Breast epithelium (tissue), 4 donors: Measurements from ENCODE around the gene PDCD1. TPM values are rescaled to one million over a fixed set of nuclear protein-coding genes. Genes with fewer than 3 reads are reported as not detected.
A peak's percentile ranks its signal among the peaks of the same experiment; 100 is the strongest.

ENCODE experiments used
- DNase-seq, 2 donors: peaks; one replicate each; pipeline ENCODE4 v3.0.0-alpha.2; 2019; ENCODE audit warnings: low spot score in 2 of 2
- H3K27ac ChIP-seq, 2 donors: fragments of 200-600 bp; sonication (generic) in 1 of 2; one replicate each; pipeline ENCODE4 v1.5.1; 2016 to 2019; ENCODE audit warnings: mild to moderate bottlenecking in 1 of 2
- H3K27me3 ChIP-seq, 2 donors: fragments of 200-600 bp; sonication (generic) in 1 of 2; one replicate each; pipeline versions ENCODE4 v1.5.1 to v1.6.0; 2017 to 2019; ENCODE audit warnings: control low read depth in 1 of 2, mild to moderate bottlenecking in 1 of 2
- H3K36me3 ChIP-seq: fragments of 200-600 bp; one replicate; pipeline ENCODE4 v1.5.1; 2019
- H3K4me1 ChIP-seq, 2 donors: fragments of 200-600 bp; sonication (generic); one replicate each; pipeline ENCODE4 v1.5.1; 2016 to 2019; ENCODE audit warnings: control low read depth in 1 of 2
- H3K4me3 ChIP-seq, 3 donors: fragments of 200-600 bp; sonication (generic); 1 replicate in 2 of 3; 2 replicates in 1 of 3; pipeline ENCODE4 v1.5.1; 2016 to 2019; ENCODE audit warnings: mild to moderate bottlenecking in 3 of 3, moderate library complexity in 2 of 3
- H3K9me3 ChIP-seq, 2 donors: fragments of 200-600 bp; sonication (generic) in 1 of 2; one replicate each; pipeline ENCODE4 v1.5.1; 2016 to 2019; ENCODE audit warnings: control low read depth in 1 of 2
- CTCF ChIP-seq, 3 donors: fragments of 450-650 bp; IDR thresholded peaks; one replicate each; pipeline ENCODE4 v1.5.1; 2016 to 2017; ENCODE audit warnings: antibody characterized with exemption in 3 of 3, mild to moderate bottlenecking in 3 of 3, moderate library complexity in 3 of 3
- POLR2A ChIP-seq: fragments of 450-650 bp; IDR thresholded peaks from one replicate; pipeline ENCODE4 v1.6.1; 2016; ENCODE audit warnings: antibody characterized with exemption, mild to moderate bottlenecking, moderate library complexity
- POLR2AphosphoS5 ChIP-seq, 3 donors: sonication (generic); formaldehyde crosslinking; IDR thresholded peaks; one replicate each; pipeline ENCODE4 v1.6.1; 2017; ENCODE audit warnings: antibody characterized with exemption in 3 of 3
- intact Hi-C: fragments of 100-400 bp; cut with DNase I; formaldehyde crosslinking; loops from one replicate; pipeline ENCODE4 v1.15.1; 2023; ENCODE audit warnings: low total_unique reads
- total RNA-seq, 3 donors: library from RNA; depleted of rRNA; stranded (reverse); fragments of >200 nt; gene quantifications; one replicate each; pipeline ENCODE4 v1.1.0, GENCODE V29; 2016

PDCD1 gene
- total RNA-seq, 3 donors from 2014 or later, result 0.16 to 0.88 (median 0.33) TPM

- no peak overlapping the region for H3K4me3 ChIP-seq
- peak in 1 of 2 donors; percentile 19 for DNase-seq
- H3K4me1 ChIP-seq, result peaks cover 6 to 23% of the 10 kb centered on the region in 2 donors
- no peaks in the 10 kb centered on the region for H3K27me3 ChIP-seq
- intact Hi-C loops, result no loop called here
- no peaks in the 10 kb centered on the region for H3K9me3 ChIP-seq
- H3K27ac ChIP-seq, result no peak overlapping the region
- no peaks in the 10 kb centered on the region for H3K36me3 ChIP-seq
- TF ChIP-seq POLR2A, result no peak
Measured at GRCh38 chr2:241897231-241897916, 38.7 kb upstream of the PDCD1 start.

GRCh38 chr2:241896746-241897201 lies 38.1 kb upstream of the PDCD1 start:
- intact Hi-C loops, result no loop called here
- Histone ChIP-seq H3K27ac (no peak overlapping the region), H3K9me3 (no peaks in the 10 kb centered on the region), H3K27me3 (no peaks in the 10 kb centered on the region), H3K36me3 (no peaks in the 10 kb centered on the region), H3K4me1 (peaks cover 6 to 28% of the 10 kb centered on the region in 2 donors), H3K4me3 (no peak overlapping the region)
- TF ChIP-seq CTCF (IDR thresholded peaks at IDR 0.05) (no peak), POLR2A (no peak), POLR2AphosphoS5 (IDR thresholded peaks at IDR 0.05) (no peak)
- peak in 1 of 2 donors; percentile 15 for DNase-seq

GRCh38 chr2:241895712-241896641 lies 37.3 kb upstream of the PDCD1 start:
- DNase-seq, result peak; percentile 40 to 62
- Histone ChIP-seq H3K27ac (peak overlapping the region; percentile 67 to 71), H3K4me1 (peaks cover 6 to 28% of the 10 kb centered on the region in 2 donors), H3K4me3 (no peak overlapping the region), H3K27me3 (no peaks in the 10 kb centered on the region), H3K36me3 (no peaks in the 10 kb centered on the region), H3K9me3 (no peaks in the 10 kb centered on the region)
- intact Hi-C loops, result no loop called here
- TF ChIP-seq POLR2A, result no peak
- TF ChIP-seq POLR2AphosphoS5 (IDR thresholded peaks at IDR 0.05), result no peak
- TF ChIP-seq CTCF (IDR thresholded peaks at IDR 0.05), result no peak

- Histone ChIP-seq H3K27me3 (no peaks in the 10 kb centered on the region), H3K27ac (peak overlapping the region; percentile 67 to 71), H3K36me3 (no peaks in the 10 kb centered on the region), H3K9me3 (no peaks in the 10 kb centered on the region), H3K4me3 (no peak overlapping the region), H3K4me1 (peaks cover 6 to 23% of the 10 kb centered on the region in 2 donors)
- intact Hi-C loops, result no loop called here
- peak in 1 of 2 donors; percentile 46 for DNase-seq
- no peak for TF ChIP-seq POLR2AphosphoS5 (IDR thresholded peaks at IDR 0.05)
- TF ChIP-seq POLR2A, result no peak
- no peak for TF ChIP-seq CTCF (IDR thresholded peaks at IDR 0.05)
Measured at GRCh38 chr2:241895427-241895711, 36.7 kb upstream of the PDCD1 start.

- Histone ChIP-seq H3K4me3 (no peak overlapping the region), H3K27me3 (no peaks in the 10 kb centered on the region), H3K9me3 (no peaks in the 10 kb centered on the region), H3K27ac (peak overlapping the region; percentile 67 to 71), H3K36me3 (no peaks in the 10 kb centered on the region), H3K4me1 (peaks cover 6 to 20% of the 10 kb centered on the region in 2 donors)
- intact Hi-C loops, result no loop called here
- TF ChIP-seq CTCF (IDR thresholded peaks at IDR 0.05) (no peak), POLR2A (no peak), POLR2AphosphoS5 (IDR thresholded peaks at IDR 0.05) (no peak)
- peak in 1 of 2 donors; percentile 47 for DNase-seq
Measured at GRCh38 chr2:241894681-241895426, 36.2 kb upstream of the PDCD1 start.
